Glutamatergic neuron (in vitro differentiated cells): Measurements from ENCODE around the gene CHRM1. TPM values are rescaled to one million over a fixed set of nuclear protein-coding genes. Genes with fewer than 3 reads are reported as not detected.
"Not testable (repeated sequence)": the region's sequence is repeated elsewhere in the genome, so short reads cannot be mapped to it uniquely, and the experiment has no call there.

ENCODE experiments used
- DNase-seq: peaks from one replicate; pipeline ENCODE4 v3.0.0; 2022
- H3K27ac Mint-ChIP-seq: one replicate; pipeline ENCODE4 v1.8.0; 2020; ENCODE audit warnings: mild to moderate bottlenecking, mixed read lengths, inconsistent platforms; ENCODE audit not compliant: unreplicated experiment
- H3K27me3 Mint-ChIP-seq: one replicate; pipeline ENCODE4 v1.8.0; 2020; ENCODE audit warnings: mild to moderate bottlenecking, moderate library complexity, mixed read lengths, inconsistent platforms; ENCODE audit not compliant: unreplicated experiment
- H3K36me3 Mint-ChIP-seq: one replicate; pipeline ENCODE4 v1.8.0; 2020; ENCODE audit warnings: mild to moderate bottlenecking, mixed read lengths, inconsistent platforms; ENCODE audit not compliant: unreplicated experiment
- H3K4me1 Mint-ChIP-seq: one replicate; pipeline ENCODE4 v1.8.0; 2020; ENCODE audit warnings: mild to moderate bottlenecking, low read depth, mixed read lengths, inconsistent platforms; ENCODE audit not compliant: unreplicated experiment
- H3K4me3 Mint-ChIP-seq: one replicate; pipeline ENCODE4 v1.8.0; 2020; ENCODE audit warnings: mild to moderate bottlenecking, mixed read lengths, inconsistent platforms; ENCODE audit not compliant: unreplicated experiment
- H3K9me3 Mint-ChIP-seq: one replicate; pipeline ENCODE4 v1.8.0; 2020; ENCODE audit warnings: mild to moderate bottlenecking, moderate library complexity, mixed read lengths, inconsistent platforms; ENCODE audit not compliant: unreplicated experiment
- total RNA-seq: library from RNA; stranded (reverse); fragmentation: NEBNext Ultra II Directional; extraction: Animal tissue kit (Norgen Biotek cat#: 25700); gene quantifications from one replicate; pipeline ENCODE4 v1.2.1, GENCODE V29; 2021; ENCODE audit not compliant: unreplicated experiment
- TF ChIP-seq, protein P1 (sequence below): fragments of 200-600 bp; sonication (generic); IDR thresholded peaks from one replicate; pipeline ENCODE4 v1.5.0; 2021; ENCODE audit not compliant: partially characterized antibody, unreplicated experiment

CHRM1 gene
- total RNA-seq, 1 donor from 2014 or later, result not detected

DNA sequence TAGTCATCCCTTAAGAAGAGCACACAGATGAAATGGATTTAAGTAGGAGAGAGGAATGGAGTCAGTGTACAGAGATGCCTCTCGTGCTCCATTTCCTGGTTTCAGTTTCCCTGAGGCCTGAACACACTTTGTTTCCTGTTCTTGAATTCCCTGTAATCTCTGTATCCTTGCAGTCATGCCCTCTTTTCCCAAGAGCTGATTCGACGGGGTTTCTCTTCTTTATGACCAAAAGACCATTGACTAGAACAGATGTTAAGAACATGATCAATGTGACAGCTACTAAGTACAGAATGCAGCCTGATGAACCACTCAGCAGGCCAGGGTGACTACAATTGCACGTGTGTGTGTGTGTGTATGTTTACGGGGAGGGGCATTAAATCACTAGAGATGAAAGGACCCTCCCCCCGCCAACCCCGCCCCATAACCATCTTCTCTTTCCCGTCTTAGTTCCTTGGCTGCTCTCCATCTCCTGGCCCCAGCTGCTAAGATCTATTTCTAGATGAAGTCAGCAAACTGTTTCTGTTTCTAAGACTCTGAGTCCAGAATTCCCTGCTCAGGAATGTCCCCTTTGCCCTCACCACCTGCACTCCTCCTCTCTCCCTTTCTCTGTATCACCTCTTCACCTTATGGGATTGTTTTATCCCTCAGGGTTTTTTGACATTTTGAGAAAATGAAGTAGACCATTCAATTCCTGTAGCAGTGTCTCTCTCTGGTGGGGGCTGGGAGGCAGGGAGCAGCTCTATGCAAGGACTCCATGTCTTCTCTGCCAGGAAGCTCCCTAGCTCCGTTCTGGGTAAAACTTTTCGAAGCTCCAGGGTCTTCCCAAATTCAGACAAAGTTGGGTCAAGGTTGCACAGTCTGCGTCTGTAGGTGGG lies 37.6 kb upstream of the CHRM1 start:
- no peak for DNase-seq
- Mint-ChIP-seq H3K4me3 (no peak overlapping the region), H3K9me3 (peaks cover 5% of the 10 kb centered on the region), H3K36me3 (no peaks in the 10 kb centered on the region), H3K27ac (no peak overlapping the region), H3K4me1 (no peaks in the 10 kb centered on the region), H3K27me3 (peaks cover 2% of the 10 kb centered on the region)
- TF ChIP-seq, protein P1, sequence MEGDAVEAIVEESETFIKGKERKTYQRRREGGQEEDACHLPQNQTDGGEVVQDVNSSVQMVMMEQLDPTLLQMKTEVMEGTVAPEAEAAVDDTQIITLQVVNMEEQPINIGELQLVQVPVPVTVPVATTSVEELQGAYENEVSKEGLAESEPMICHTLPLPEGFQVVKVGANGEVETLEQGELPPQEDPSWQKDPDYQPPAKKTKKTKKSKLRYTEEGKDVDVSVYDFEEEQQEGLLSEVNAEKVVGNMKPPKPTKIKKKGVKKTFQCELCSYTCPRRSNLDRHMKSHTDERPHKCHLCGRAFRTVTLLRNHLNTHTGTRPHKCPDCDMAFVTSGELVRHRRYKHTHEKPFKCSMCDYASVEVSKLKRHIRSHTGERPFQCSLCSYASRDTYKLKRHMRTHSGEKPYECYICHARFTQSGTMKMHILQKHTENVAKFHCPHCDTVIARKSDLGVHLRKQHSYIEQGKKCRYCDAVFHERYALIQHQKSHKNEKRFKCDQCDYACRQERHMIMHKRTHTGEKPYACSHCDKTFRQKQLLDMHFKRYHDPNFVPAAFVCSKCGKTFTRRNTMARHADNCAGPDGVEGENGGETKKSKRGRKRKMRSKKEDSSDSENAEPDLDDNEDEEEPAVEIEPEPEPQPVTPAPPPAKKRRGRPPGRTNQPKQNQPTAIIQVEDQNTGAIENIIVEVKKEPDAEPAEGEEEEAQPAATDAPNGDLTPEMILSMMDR, result no peak

DNA sequence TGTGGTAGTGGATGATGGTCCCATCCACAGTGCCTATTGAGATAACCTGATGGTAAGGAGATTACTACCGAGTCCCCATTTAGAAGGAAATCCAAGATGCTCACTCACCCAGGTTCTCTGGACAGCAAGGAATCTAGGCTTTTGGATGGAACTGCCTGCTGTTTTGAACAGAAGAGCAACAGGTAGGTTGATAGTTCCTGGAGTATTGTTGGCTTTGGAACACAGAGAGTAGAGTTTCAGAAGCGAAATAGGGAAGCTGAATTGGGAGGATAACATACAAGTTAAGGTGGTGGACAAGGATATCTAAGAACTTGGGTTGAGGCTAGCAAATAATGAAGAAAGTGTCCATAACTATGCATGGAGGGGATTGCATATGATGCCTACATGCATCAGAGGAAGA lies 36.0 kb upstream of the CHRM1 start:
- no peak for DNase-seq
- H3K36me3 Mint-ChIP-seq, result no peaks in the 10 kb centered on the region
- TF ChIP-seq, protein P1, result no peak
- H3K9me3 Mint-ChIP-seq, result peaks cover 4% of the 10 kb centered on the region
- no peak overlapping the region for H3K4me3 Mint-ChIP-seq
- no peaks in the 10 kb centered on the region for H3K4me1 Mint-ChIP-seq
- peaks cover 2% of the 10 kb centered on the region for H3K27me3 Mint-ChIP-seq
- H3K27ac Mint-ChIP-seq, result no peak overlapping the region

- H3K4me3 Mint-ChIP-seq, result no peak overlapping the region
- peaks cover 2% of the 10 kb centered on the region for H3K27me3 Mint-ChIP-seq
- TF ChIP-seq, protein P1, result no peak
- H3K36me3 Mint-ChIP-seq, result no peaks in the 10 kb centered on the region
- DNase-seq, result no peak
- H3K9me3 Mint-ChIP-seq, result peaks cover 3% of the 10 kb centered on the region
- H3K4me1 Mint-ChIP-seq, result no peaks in the 10 kb centered on the region
- no peak overlapping the region for H3K27ac Mint-ChIP-seq
Measured at GRCh38 chr11:62954478-62954877, 33.3 kb upstream of the CHRM1 start.

GRCh38 chr11:62953811-62954210 lies 32.6 kb upstream of the CHRM1 start:
- no peak overlapping the region for H3K27ac Mint-ChIP-seq
- H3K36me3 Mint-ChIP-seq, result no peaks in the 10 kb centered on the region
- H3K9me3 Mint-ChIP-seq, result peaks cover 1% of the 10 kb centered on the region
- TF ChIP-seq, protein P1, result no peak
- no peak for DNase-seq
- H3K27me3 Mint-ChIP-seq, result no peaks in the 10 kb centered on the region
- no peaks in the 10 kb centered on the region for H3K4me1 Mint-ChIP-seq
- no peak overlapping the region for H3K4me3 Mint-ChIP-seq

GRCh38 chr11:62948765-62949320 lies 27.7 kb upstream of the CHRM1 start:
- H3K4me1 Mint-ChIP-seq, result no peaks in the 10 kb centered on the region
- H3K27me3 Mint-ChIP-seq, result no peaks in the 10 kb centered on the region
- no peak for DNase-seq
- H3K27ac Mint-ChIP-seq, result no peak overlapping the region
- peaks cover 1% of the 10 kb centered on the region for H3K9me3 Mint-ChIP-seq
- peaks cover 5% of the 10 kb centered on the region for H3K36me3 Mint-ChIP-seq
- H3K4me3 Mint-ChIP-seq, result no peak overlapping the region
- TF ChIP-seq, protein P1, result no peak

DNA sequence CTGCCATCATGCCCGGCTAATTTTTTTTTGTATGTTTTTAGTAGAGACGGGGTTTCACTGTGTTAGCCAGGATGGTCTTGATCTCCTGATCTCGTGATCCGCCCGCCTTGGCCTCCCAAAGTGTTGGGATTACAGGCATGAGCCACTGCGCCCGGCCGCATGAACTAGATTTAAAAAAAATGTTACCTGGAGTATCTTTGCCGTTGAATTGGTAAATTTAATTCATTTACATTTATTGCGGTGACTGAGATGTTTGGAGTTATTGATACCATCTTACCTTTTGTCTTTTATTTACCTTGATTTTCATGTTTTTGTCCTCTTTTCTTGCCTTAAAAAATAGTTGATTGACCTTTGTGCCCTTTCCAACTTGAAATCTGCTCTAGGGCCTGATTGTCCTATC lies 24.4 kb upstream of the CHRM1 start:
- H3K4me3 Mint-ChIP-seq, H3K27ac Mint-ChIP-seq, H3K9me3 Mint-ChIP-seq, H3K27me3 Mint-ChIP-seq, H3K4me1 Mint-ChIP-seq, H3K36me3 Mint-ChIP-seq, DNase-seq: not testable (repeated sequence)

- H3K9me3 Mint-ChIP-seq, H3K4me1 Mint-ChIP-seq, H3K36me3 Mint-ChIP-seq, H3K27me3 Mint-ChIP-seq, H3K4me3 Mint-ChIP-seq, H3K27ac Mint-ChIP-seq, DNase-seq: not testable (repeated sequence)
Measured at GRCh38 chr11:62937528-62937927, 16.4 kb upstream of the CHRM1 start.
